GM18511 (cell line): ENCODE measurements around the gene PHTF1.

Source experiments
- ATAC-seq: cut with Tn5 transposase; IDR thresholded peaks from one replicate; pipeline ENCODE4 v1.9.1; 2021; ENCODE audit warnings: mild to moderate bottlenecking, moderate library complexity; ENCODE audit not compliant: unreplicated experiment

PHTF1 gene

GRCh38 chr1:113670650-113671049, 88.6 kb downstream of the PHTF1 start:
- ATAC-seq: no peak

DNA sequence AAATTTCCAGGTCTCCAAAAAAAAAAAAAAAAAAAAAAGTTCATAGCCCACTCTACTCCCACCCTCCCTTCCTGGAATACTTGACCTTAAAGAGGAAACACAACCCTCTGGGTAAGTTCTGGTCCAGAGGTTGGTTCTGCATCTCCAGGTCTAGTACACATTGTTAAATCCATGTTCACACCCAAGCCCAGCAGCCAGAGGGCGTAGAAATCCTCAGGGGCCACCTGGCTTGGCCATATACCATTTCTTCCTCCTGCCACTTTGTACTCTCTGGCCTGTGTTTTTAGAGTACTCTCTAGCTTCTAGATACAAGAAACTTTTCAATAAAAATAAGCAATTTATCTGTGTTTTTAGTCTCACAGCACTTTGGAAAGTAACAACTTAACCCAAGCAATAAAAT, 89.3 kb downstream of the PHTF1 start:
- ATAC-seq: no peak

DNA sequence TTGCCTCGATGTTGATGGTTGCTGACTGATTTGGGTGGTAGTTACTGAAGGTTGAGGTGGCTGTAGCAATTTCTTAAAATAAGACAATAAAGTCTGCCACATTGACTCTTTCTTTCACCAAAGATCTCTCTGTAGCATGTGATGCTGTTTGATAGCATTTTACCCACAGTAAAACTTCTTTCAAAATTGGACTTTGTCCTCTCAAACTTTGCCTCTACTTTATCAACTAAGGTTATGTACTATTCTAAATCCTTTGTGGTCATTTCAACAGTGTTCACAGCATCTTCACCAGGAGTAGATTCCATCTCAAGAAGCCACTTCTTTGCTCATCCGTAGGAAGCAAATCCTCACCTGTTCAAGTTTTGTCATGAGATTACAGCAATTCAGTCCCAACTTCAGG, 93.2 kb downstream of the PHTF1 start:
- no peak for ATAC-seq

GRCh38 chr1:113665071-113665470, 94.2 kb downstream of the PHTF1 start:
- ATAC-seq: no peak

- ATAC-seq: no peak
These were observed 95.9 kb downstream of the PHTF1 start for GRCh38 chr1:113663165-113663951.

GRCh38 chr1:113662101-113662500, 97.2 kb downstream of the PHTF1 start:
- ATAC-seq: no peak

GRCh38 chr1:113660088-113660487, 99.2 kb downstream of the PHTF1 start:
- ATAC-seq: no peak

- ATAC-seq: no peak
These were observed 99.7 kb downstream of the PHTF1 start for GRCh38 chr1:113659556-113659955.

DNA sequence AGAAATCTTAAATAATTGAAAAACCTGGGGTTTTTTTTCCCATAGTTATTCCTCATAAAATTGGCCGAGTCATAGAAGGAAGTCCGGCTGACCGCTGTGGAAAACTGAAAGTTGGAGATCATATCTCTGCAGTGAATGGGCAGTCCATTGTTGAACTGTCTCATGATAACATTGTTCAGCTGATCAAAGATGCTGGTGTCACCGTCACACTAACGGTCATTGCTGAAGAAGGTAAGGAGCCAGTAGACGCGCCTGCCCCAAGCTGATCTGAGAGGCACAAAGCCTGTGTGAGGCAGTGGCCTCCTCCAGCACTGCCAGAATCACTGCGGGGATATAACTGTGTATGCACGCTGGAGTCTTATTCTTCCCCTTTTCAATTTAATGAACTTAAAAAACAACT, 100.3 kb downstream of the PHTF1 start:
- ATAC-seq: no peak

DNA sequence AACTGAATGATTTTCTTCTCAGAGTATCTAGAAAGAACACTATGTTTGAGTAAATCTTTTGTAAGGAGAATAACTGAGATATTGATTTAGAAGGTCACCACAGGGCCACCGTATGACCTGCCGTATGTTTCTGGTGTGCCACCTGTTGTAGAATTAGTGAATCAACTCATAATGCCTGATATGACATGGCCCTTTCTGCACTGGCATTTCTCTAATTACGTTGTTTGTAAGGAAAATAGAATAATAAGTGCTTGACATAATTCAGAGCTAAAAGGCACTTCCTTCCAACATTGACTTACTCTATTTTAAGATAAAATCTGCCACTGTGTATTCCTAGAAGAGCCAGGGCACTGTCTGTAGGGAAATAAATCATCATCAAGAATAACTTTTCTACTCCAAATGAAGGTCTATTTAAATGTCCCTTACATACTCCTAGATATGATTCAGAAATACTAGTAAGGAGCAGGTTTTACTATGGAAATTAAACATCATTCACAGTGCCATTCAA, 101.7 kb downstream of the PHTF1 start:
- no peak for ATAC-seq

- ATAC-seq: no peak
These were observed 102.2 kb downstream of the PHTF1 start for GRCh38 chr1:113657126-113657525.

DNA sequence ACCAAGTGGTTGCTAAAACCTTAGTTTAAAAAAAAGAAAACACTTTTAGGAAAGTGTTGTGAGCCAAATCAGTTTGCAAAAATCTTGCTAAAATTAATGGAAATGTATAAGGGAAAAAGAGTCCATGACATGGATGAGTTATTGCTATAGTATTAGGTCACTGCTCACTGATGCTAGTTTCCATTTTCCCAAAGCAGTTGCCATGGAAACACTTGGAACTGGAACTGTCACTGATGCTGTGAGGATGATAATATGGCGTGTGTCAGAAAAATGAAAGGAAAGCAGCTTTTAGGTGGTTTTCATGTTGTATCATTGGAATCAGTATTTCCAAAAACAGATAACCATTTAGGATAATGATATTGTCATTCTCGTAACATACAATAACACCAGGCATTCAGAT, 104.4 kb downstream of the PHTF1 start:
- no peak for ATAC-seq

DNA sequence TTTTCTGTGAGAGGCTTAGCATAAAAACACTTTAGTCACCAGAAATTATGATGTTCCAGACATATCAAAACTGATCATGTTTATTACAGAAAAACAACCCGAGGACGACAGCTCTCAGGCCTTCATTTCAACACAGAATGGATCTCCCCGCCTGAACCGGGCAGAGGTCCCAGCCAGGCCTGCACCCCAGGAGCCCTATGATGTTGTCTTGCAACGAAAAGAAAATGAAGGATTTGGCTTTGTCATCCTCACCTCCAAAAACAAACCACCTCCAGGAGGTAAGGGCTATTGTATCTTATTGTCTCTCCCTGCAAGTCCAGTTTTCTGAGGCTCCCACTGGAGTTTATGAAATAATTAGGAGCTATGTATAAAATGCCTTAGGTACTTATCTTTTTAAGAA, 105.5 kb downstream of the PHTF1 start:
- no peak for ATAC-seq

- ATAC-seq: no peak
These were observed 106.5 kb downstream of the PHTF1 start for GRCh38 chr1:113652771-113653170.

GRCh38 chr1:113648478-113648877, 110.8 kb downstream of the PHTF1 start:
- ATAC-seq: no peak

DNA sequence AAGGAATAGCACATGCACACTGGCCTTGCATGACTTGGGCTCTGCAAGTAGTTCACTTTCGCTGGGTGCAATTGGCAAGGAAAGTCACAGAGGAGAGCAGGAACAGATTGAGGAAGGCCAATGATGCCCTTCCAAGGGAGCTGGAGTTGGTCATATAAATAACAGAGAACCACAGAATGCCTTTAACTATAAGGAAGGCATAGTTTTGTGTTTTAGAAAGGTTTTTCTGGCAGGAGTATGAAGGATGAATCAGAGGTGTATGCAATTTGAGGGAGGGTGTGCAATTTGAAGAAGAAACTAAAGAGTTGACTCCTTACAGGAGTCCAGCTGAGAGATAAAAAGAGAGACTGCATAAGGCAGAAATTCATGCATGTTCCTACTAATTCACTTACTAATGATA, 112.1 kb downstream of the PHTF1 start:
- ATAC-seq: no peak
